ENCODE measurements around the gene PROKR1.

The PROKR1 gene

DNA sequence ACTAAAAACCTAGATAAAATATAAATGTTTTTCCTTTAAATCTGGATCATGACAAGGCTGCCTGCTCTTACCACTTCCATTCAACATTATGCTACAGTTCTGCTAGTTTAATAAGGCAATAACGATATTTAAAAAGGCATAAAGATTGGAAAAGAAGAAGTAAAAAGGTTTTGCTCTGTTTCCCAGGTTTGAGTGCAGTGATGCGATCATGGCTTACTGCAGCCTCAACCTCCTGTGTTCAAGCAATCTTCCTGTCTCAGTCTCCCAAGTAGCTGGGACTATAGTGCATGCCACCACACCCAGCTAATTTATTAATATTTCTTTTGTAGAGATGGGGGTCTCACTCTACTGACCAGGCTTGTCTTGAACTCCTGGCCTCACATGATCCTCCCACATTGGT, 40.8 kb downstream of the PROKR1 start:
- Histone ChIP-seq H3K27me3 (ENCODE audit: insufficient read depth, poor library complexity, severe bottlenecking) (no peaks in the 10 kb centered on the region), H3K27ac (replicated peaks) (no peak overlapping the region), H3K4me3 (replicated peaks; ENCODE audit: insufficient read depth, low read length) (no peak overlapping the region)
- TF ChIP-seq POLR2AphosphoS5 (IDR thresholded peaks at IDR 0.05; ENCODE audit: low read depth) (no peak), GABPA (IDR thresholded peaks at IDR 0.05; ENCODE audit: low read depth) (no peak), SPI1 (IDR thresholded peaks at IDR 0.05; ENCODE audit: borderline replicate concordance, low read depth) (no peak)
- TF ChIP-seq, protein P1, sequence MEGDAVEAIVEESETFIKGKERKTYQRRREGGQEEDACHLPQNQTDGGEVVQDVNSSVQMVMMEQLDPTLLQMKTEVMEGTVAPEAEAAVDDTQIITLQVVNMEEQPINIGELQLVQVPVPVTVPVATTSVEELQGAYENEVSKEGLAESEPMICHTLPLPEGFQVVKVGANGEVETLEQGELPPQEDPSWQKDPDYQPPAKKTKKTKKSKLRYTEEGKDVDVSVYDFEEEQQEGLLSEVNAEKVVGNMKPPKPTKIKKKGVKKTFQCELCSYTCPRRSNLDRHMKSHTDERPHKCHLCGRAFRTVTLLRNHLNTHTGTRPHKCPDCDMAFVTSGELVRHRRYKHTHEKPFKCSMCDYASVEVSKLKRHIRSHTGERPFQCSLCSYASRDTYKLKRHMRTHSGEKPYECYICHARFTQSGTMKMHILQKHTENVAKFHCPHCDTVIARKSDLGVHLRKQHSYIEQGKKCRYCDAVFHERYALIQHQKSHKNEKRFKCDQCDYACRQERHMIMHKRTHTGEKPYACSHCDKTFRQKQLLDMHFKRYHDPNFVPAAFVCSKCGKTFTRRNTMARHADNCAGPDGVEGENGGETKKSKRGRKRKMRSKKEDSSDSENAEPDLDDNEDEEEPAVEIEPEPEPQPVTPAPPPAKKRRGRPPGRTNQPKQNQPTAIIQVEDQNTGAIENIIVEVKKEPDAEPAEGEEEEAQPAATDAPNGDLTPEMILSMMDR (IDR thresholded peaks at IDR 0.05; ENCODE audit: insufficient read depth, low read length) = no peak
- TF ChIP-seq, protein P2, sequence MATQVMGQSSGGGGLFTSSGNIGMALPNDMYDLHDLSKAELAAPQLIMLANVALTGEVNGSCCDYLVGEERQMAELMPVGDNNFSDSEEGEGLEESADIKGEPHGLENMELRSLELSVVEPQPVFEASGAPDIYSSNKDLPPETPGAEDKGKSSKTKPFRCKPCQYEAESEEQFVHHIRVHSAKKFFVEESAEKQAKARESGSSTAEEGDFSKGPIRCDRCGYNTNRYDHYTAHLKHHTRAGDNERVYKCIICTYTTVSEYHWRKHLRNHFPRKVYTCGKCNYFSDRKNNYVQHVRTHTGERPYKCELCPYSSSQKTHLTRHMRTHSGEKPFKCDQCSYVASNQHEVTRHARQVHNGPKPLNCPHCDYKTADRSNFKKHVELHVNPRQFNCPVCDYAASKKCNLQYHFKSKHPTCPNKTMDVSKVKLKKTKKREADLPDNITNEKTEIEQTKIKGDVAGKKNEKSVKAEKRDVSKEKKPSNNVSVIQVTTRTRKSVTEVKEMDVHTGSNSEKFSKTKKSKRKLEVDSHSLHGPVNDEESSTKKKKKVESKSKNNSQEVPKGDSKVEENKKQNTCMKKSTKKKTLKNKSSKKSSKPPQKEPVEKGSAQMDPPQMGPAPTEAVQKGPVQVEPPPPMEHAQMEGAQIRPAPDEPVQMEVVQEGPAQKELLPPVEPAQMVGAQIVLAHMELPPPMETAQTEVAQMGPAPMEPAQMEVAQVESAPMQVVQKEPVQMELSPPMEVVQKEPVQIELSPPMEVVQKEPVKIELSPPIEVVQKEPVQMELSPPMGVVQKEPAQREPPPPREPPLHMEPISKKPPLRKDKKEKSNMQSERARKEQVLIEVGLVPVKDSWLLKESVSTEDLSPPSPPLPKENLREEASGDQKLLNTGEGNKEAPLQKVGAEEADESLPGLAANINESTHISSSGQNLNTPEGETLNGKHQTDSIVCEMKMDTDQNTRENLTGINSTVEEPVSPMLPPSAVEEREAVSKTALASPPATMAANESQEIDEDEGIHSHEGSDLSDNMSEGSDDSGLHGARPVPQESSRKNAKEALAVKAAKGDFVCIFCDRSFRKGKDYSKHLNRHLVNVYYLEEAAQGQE (IDR thresholded peaks at IDR 0.05; ENCODE audit: insufficient replicate concordance, low read depth) = no peak
- no peak for DNase-seq (ENCODE audit: low read depth in 1 of 2, low spot score in 1 of 2)

DNA sequence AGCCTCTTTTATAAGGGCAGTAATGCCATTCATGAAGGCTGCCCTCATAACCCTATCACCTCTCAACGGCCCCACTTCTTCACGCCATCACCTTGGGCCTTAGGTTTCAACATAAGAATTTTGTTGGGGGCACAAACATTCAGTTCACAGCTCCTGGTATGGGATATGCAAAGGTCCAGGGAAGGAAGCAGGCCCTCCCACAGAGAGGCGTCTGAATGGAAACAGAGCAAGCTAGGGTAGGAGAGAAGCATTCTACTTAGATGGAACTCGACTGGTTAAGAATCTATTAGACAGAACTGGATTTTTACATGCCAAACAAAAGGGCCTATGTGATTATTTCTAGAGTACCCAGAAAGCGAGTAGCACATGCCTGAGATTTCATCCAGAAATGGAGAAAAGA, 42.8 kb downstream of the PROKR1 start:
- H3K4me3 ChIP-seq (replicated peaks; ENCODE audit: insufficient read depth, low read length) = no peak overlapping the region
- no peaks in the 10 kb centered on the region for H3K27me3 ChIP-seq (ENCODE audit: insufficient read depth, poor library complexity, severe bottlenecking)
- TF ChIP-seq GABPA (IDR thresholded peaks at IDR 0.05; ENCODE audit: low read depth) = no peak
- TF ChIP-seq, protein P1 (IDR thresholded peaks at IDR 0.05; ENCODE audit: insufficient read depth, low read length) = no peak
- TF ChIP-seq SPI1 (IDR thresholded peaks at IDR 0.05; ENCODE audit: borderline replicate concordance, low read depth) = no peak
- TF ChIP-seq POLR2AphosphoS5 (IDR thresholded peaks at IDR 0.05; ENCODE audit: low read depth) = no peak
- TF ChIP-seq, protein P2 (IDR thresholded peaks at IDR 0.05; ENCODE audit: insufficient replicate concordance, low read depth) = no peak
- no peak for DNase-seq (ENCODE audit: low read depth in 1 of 2, low spot score in 1 of 2)
- H3K27ac ChIP-seq (replicated peaks) = no peak overlapping the region

DNA sequence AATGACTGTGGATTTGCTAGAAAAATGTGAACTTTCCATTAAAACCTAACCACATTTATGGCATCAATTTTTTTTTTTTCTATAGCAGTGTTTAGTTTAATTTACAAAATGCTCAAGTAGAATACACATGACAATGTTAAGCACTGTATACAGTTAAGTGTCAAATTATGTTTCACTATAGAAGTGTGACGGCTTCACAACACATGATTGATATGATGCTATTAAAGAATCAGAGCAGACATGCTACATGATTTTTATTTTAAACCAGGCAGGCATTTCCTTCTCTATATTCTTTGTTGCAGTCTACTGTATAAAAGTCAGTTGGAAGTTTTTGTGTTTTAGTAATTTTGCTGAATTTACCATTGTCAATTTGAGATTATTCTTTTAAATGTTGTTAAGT, 43.6 kb downstream of the PROKR1 start:
- DNase-seq (ENCODE audit: low read depth in 1 of 2, low spot score in 1 of 2) = no peak
- Histone ChIP-seq H3K27me3 (ENCODE audit: insufficient read depth, poor library complexity, severe bottlenecking) (no peaks in the 10 kb centered on the region), H3K27ac (replicated peaks) (no peak overlapping the region), H3K4me3 (replicated peaks; ENCODE audit: insufficient read depth, low read length) (no peak overlapping the region)
- TF ChIP-seq SPI1 (IDR thresholded peaks at IDR 0.05; ENCODE audit: borderline replicate concordance, low read depth) (no peak), GABPA (IDR thresholded peaks at IDR 0.05; ENCODE audit: low read depth) (no peak), POLR2AphosphoS5 (IDR thresholded peaks at IDR 0.05; ENCODE audit: low read depth) (no peak)
- TF ChIP-seq, protein P2 (IDR thresholded peaks at IDR 0.05; ENCODE audit: insufficient replicate concordance, low read depth) = no peak
- TF ChIP-seq, protein P1 (IDR thresholded peaks at IDR 0.05; ENCODE audit: insufficient read depth, low read length) = no peak
